Measurements from ENCODE around the gene COX7A2L. TPM values are rescaled to one million over a fixed set of nuclear protein-coding genes. Genes with fewer than 3 reads are reported as not detected.

Gene COX7A2L
- polyA plus RNA-seq, 1 donor (not counting 4 experiments of a cell fraction or from before 2014, with no cell fraction given) = 172 TPM

DNA sequence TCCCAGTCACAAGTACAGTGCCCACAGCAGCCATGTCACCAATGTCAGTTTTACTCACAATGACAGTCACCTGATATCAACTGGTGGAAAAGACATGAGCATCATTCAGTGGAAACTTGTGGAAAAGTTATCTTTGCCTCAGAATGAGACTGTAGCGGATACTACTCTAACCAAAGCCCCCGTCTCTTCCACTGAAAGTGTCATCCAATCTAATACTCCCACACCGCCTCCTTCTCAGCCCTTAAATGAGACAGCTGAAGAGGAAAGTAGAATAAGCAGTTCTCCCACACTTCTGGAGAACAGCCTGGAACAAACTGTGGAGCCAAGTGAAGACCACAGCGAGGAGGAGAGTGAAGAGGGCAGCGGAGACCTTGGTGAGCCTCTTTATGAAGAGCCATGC is 31.3 kb downstream of the COX7A2L start:
- no peak overlapping the region for H3K4me3 ChIP-seq (ENCODE audit: control insufficient read depth in 2 of 3, extremely low read depth in 1 of 3, insufficient read depth in 2 of 3, low read depth in 1 of 3, low read length in 3 of 3)
- FAIRE-seq (no peak), DNase-seq (ENCODE audit: low read depth, low spot score) (no peak)
- H4K20me1 ChIP-seq (ENCODE audit: control insufficient read depth, extremely low read depth, insufficient read depth, low read length) = no peaks in the 10 kb centered on the region
- H3K9me3 ChIP-seq (ENCODE audit: control insufficient read depth, low read depth, low read length) = no peaks in the 10 kb centered on the region
- H3K4me1 ChIP-seq (ENCODE audit: control insufficient read depth, extremely low read depth, insufficient read depth, low read length) = peaks cover 9% of the 10 kb centered on the region
- H3K27ac ChIP-seq (ENCODE audit: control insufficient read depth, insufficient read depth, low read length) = no peak overlapping the region
- no peak overlapping the region for H3K9ac ChIP-seq (ENCODE audit: control insufficient read depth, extremely low read depth, insufficient read depth, low read length)
- no peaks in the 10 kb centered on the region for H3K9me1 ChIP-seq (ENCODE audit: control insufficient read depth, extremely low read depth, insufficient read depth, low read length)
- H3K4me2 ChIP-seq (ENCODE audit: control insufficient read depth, extremely low read depth, insufficient read depth, low read depth, low read length) = no peak overlapping the region
- H3K36me3 ChIP-seq (ENCODE audit: control insufficient read depth in 2 of 2, extremely low read depth in 1 of 2, insufficient read depth in 2 of 2, low read length in 2 of 2) = peaks cover 5 to 18% of the 10 kb centered on the region in 2 experiments
- no peak overlapping the region for H2AFZ ChIP-seq (ENCODE audit: control insufficient read depth, low read length)
- dilution Hi-C loops (cut with MboI; ENCODE audit: extremely low pct_ligation_motif_present, low sequenced_read_pairs) = no loop called here
- H3K27me3 ChIP-seq (ENCODE audit: control insufficient read depth, extremely low read depth, insufficient read depth, low read length) = no peaks in the 10 kb centered on the region
- TF ChIP-seq, protein P1, sequence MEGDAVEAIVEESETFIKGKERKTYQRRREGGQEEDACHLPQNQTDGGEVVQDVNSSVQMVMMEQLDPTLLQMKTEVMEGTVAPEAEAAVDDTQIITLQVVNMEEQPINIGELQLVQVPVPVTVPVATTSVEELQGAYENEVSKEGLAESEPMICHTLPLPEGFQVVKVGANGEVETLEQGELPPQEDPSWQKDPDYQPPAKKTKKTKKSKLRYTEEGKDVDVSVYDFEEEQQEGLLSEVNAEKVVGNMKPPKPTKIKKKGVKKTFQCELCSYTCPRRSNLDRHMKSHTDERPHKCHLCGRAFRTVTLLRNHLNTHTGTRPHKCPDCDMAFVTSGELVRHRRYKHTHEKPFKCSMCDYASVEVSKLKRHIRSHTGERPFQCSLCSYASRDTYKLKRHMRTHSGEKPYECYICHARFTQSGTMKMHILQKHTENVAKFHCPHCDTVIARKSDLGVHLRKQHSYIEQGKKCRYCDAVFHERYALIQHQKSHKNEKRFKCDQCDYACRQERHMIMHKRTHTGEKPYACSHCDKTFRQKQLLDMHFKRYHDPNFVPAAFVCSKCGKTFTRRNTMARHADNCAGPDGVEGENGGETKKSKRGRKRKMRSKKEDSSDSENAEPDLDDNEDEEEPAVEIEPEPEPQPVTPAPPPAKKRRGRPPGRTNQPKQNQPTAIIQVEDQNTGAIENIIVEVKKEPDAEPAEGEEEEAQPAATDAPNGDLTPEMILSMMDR (optimal IDR thresholded peaks at IDR 0.05 in 1 of 3, IDR thresholded peaks at IDR 0.05 in 1 of 3, conservative IDR thresholded peaks at IDR 0.05 in 1 of 3; ENCODE audit: extremely low read depth in 1 of 3, insufficient read depth in 2 of 3, low read length in 3 of 3) = no peak
- TF ChIP-seq EZH2 (IDR thresholded peaks at IDR 0.05; ENCODE audit: low read length) = no peak
- no peaks in the 10 kb centered on the region for H3K79me2 ChIP-seq (ENCODE audit: control insufficient read depth, insufficient read depth, low read length)

DNA sequence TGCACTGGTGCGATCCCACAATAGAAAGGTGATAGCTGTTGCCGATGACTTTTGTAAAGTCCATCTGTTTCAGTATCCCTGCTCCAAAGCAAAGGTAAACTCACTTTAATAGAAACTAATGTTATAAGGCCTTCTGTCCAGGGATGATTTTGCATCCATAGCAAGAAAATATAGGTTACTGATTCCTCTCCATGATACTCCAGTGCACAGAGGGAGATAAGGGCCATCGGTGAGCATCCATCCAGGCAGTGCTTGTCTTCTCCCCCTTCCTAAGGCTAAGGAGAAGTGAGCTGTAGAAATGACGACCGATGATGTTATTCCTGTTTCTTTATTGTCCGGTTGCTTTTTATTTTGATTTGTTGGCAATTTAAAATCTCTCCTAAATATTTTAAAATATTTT is 32.1 kb downstream of the COX7A2L start:
- dilution Hi-C loops (cut with MboI; ENCODE audit: extremely low pct_ligation_motif_present, low sequenced_read_pairs) = no loop called here
- Histone ChIP-seq H3K9me3 (ENCODE audit: control insufficient read depth, low read depth, low read length) (no peaks in the 10 kb centered on the region), H3K27ac (ENCODE audit: control insufficient read depth, insufficient read depth, low read length) (no peak overlapping the region), H3K4me2 (ENCODE audit: control insufficient read depth, extremely low read depth, insufficient read depth, low read depth, low read length) (no peak overlapping the region), H3K79me2 (ENCODE audit: control insufficient read depth, insufficient read depth, low read length) (no peaks in the 10 kb centered on the region), H4K20me1 (ENCODE audit: control insufficient read depth, extremely low read depth, insufficient read depth, low read length) (no peaks in the 10 kb centered on the region), H3K27me3 (ENCODE audit: control insufficient read depth, extremely low read depth, insufficient read depth, low read length) (no peaks in the 10 kb centered on the region), H3K9ac (ENCODE audit: control insufficient read depth, extremely low read depth, insufficient read depth, low read length) (no peak overlapping the region), H3K4me3 (ENCODE audit: control insufficient read depth in 2 of 3, extremely low read depth in 1 of 3, insufficient read depth in 2 of 3, low read depth in 1 of 3, low read length in 3 of 3) (no peak overlapping the region), H3K4me1 (ENCODE audit: control insufficient read depth, extremely low read depth, insufficient read depth, low read length) (peaks cover 9% of the 10 kb centered on the region), H2AFZ (ENCODE audit: control insufficient read depth, low read length) (no peak overlapping the region), H3K9me1 (ENCODE audit: control insufficient read depth, extremely low read depth, insufficient read depth, low read length) (no peaks in the 10 kb centered on the region), H3K36me3 (ENCODE audit: control insufficient read depth in 2 of 2, extremely low read depth in 1 of 2, insufficient read depth in 2 of 2, low read length in 2 of 2) (peaks cover 5 to 18% of the 10 kb centered on the region in 2 experiments)
- no peak for FAIRE-seq
- TF ChIP-seq, protein P1 (optimal IDR thresholded peaks at IDR 0.05 in 1 of 3, IDR thresholded peaks at IDR 0.05 in 1 of 3, conservative IDR thresholded peaks at IDR 0.05 in 1 of 3; ENCODE audit: extremely low read depth in 1 of 3, insufficient read depth in 2 of 3, low read length in 3 of 3) = no peak
- no peak for TF ChIP-seq EZH2 (IDR thresholded peaks at IDR 0.05; ENCODE audit: low read length)
- DNase-seq (ENCODE audit: low read depth, low spot score) = no peak

Measured in keratinocyte (primary cell).